Right forelimb (tissue), 1 donor: Measurements from ENCODE around the gene EFL1.

Source experiments
- DNase-seq: peaks from one replicate; pipeline ENCODE4 v3.0.0-alpha.2; 2018

The EFL1 gene

DNA sequence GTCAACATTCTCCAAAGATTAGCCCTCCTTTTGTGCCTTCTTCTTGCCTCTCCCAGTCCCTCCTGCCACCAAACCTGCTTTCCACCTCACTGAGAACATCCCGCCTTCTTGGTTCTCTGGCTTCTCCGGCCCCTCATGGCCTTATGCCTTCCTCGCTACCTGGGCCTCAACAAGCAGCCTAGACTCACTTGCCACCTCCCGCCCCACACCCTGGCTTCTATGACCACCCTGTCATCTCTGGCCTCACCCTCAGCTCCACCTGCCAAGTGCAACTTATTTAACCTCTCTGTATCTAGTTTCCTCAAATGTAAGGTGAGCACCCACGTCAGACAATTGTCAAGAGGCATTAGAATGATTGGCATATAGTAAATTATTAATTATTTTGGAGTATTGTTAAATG, 147.9 kb downstream of the EFL1 start:
- DNase-seq, result no peak

DNA sequence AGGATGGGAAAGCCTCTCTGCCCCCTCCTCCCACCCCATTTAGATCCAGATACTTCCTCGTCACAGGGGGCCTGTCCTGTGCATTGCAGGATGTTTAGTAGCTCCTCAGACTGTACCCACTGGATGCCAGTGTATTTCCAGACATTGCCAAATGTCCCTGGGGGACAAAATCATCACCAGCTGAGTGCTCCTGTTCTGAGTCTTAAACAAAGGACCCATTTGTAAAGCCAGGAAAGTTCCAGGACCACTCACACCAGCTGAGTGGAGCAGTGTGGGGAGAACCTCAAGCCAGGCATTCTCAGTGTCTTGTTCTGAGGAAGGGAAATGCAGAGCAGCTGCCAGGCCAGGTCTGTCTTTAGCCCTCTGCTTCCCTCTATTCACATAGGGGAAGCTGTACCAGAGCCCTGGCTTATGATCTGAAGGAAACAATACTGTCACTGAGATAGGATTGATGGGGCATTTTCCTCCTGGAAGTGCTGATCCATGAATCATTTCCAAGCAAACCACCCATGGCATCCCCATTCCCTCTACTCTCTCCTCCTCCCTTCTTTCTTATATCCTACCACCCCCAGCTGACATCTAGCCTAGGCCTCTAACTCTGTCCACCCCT, 149.3 kb downstream of the EFL1 start:
- no peak for DNase-seq

DNA sequence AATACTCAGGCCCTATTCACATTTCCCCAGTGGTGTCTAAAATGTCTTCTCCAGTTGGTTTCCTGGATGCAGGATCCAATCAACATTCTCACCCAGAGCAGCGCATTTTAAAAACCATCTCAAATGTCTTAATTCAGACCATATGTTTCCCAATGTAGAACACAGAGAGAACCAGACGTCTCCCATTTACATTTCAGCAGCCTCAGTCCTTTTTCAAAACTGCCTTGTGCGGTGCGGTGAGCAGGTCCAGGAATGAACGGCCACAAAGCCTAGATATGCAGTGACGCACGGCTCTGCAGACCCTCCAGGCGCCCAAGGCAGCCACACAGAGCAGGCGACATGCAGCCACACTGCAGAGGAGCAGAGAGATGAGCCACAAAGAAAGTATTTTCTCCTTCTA, 150.6 kb downstream of the EFL1 start:
- no peak for DNase-seq

DNA sequence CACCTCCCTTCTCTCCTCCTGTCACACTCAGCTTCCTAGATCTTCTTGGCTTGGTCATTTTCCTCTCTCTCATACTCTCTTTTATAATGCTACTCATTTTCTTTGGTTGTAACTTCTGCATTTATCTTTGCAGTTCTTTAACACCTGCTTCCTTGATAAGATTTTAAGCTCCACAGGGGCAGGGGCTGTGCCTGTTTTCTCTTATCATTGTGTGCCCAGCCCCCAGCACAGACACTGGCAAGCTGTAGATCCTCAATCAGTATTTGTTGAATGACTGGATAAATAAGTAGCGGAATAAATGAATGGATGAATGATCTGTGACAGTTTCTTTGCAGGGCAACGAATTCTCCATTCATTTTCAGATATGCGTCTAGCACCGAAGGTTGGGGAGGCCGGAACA, 152.4 kb downstream of the EFL1 start:
- DNase-seq, result no peak

DNA sequence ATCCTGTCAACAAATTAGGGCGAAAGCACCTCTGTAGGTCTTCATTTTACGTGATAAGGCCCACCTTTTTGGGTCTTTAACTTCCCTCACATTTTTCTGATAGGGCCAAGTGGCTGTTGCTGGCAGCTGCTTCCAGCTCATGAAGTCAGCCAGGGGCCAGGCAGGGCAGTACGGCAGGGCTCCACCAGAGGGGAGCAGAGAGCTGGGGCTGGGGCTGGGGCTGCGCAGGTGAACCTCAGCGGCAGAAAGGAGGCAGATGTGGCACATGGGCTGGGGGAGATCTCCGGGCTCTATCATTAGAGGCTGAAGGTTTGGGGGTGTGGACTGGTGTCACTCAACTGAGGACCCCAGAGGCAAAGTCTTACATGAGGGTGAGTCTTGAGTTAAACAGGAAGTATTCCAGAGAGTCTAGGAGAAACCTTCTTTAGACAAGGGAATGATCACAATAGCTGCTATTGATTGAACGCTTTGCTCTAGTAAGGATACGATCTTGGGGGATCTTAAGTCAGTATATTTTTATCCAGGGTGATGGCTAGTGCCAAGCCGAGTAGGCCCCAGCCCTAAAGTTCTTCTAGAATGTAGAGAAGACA, 153.9 kb downstream of the EFL1 start:
- no peak for DNase-seq

DNA sequence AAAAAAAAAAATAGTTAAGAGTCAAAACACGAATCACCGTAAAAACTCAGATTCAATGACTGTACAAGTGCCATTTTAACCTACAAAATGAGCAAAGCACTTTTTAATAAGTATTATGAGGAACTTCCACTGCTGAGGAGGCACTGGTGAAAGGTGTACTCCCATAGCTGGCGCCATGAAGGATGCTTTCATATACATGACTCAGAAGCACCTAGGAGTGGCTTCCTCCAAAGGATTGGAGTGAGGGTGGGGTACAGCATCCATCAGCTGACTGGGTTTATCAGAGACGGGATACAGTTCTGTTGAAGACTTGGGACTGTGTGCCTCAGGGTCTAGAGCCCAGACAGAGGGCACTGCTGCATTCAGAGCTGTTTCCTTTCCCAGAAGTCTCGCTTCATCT, 155.9 kb downstream of the EFL1 start:
- DNase-seq, result no peak

DNA sequence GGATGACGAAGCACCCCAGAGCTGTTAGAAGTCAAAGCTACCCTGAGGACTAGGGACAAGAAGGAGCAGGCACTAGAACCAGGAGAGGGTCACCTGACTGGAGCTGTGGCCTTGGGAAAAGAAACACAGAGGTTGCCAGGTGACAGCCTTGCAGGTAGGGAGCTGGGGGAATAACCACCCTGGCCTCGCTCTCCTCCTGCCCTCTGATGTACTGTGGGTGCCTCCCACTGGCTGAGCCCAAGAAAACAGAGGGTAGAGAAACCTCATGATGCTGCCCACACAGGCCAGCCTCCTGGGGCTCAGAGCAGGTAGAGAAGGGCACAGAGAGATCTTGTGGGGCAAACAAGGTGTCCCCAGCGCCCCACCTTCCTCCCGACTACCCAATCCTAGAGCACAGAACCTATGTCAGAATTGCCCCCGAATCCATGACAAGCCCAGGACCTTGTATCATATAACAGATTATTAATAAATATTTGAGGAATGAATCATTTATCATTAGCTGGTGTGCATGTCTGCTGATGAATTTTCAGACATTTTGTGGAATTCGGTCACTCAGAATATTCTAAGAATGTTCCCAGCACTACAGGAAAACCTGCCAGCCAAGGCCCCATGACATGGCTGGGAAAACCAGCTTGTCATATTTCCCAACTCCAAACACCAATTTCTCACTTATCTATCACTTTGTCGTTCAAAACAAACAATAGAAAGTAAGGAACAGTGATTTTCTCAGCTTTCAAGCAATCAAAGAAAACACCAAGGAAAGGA, 156.9 kb downstream of the EFL1 start:
- no peak for DNase-seq

DNA sequence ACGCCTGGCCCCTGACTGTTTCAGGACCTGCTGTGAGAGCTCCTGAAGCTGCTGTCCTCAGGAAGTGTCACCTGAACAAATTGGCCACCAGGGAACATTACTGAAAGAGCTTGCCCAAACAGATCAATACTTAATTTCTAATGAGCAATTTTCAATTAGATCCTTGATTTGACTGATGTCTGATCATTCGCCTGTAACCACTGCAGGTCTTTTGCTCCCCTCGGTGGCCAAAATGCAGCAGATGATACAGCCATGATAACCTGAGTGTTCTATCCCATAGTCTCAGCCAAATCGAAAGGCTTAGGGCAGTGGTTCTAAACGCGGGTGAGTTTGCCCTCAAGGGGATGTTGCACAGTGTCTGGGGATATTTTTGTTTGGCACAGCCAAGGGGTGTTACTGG, 159.1 kb downstream of the EFL1 start:
- DNase-seq, result no peak

DNA sequence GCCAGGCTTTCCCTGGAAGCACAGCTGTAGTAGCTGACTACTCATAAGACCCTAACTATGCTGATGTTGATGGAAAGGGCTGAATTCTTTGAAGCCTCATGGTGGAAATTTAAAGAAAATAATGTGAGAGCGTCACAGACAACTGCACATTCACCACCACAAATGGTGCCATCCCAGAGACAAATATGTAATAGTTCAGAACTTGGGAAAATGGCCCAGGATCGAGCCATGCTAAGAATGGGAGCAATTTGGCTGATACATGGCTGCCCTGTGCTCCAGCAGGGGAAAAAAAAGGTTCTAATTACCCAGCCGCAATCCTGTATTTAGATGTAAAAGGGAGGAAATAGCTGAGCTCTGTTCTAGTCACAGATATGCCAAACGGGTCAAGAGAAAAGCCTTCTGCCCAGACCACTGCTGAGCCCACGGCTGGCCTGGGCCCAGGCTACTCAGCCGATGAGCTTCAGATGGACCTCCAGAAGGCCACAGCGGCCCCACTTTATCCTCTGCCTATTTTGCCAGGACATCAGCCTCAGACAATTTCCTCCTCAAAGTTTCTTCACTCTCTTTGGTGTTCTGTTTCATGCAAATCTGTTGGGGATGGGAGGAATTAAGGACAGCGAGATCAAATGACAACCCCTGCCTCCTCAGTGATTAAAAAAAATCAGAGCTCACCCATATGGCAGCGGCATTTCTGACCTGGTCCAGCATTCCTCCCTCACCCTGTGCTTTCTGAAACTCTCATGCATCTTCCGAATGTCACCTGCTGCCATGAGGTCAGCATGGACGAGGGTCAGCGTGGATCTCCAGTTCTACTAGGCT, 162.2 kb downstream of the EFL1 start:
- no peak for DNase-seq

DNA sequence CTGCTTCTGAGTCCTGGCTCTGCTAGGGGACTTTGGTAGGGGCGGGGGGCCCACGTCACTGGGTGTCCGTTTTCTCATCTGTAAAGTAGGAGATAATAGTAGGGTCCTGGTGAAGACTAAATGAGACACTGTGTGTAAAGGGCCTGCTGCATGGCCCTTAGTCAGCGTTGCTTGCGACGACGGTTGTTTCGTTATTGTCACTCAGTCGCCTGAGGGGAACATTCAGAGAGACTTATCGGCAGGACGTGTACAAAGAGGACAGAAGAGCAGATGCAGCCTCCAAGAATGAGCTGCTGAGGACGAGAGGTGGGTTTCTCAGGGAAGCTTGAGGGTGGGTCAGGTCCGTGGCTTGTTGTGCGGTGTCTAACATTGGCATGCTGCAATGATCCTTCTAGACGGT, 163.9 kb downstream of the EFL1 start:
- DNase-seq, result no peak

DNA sequence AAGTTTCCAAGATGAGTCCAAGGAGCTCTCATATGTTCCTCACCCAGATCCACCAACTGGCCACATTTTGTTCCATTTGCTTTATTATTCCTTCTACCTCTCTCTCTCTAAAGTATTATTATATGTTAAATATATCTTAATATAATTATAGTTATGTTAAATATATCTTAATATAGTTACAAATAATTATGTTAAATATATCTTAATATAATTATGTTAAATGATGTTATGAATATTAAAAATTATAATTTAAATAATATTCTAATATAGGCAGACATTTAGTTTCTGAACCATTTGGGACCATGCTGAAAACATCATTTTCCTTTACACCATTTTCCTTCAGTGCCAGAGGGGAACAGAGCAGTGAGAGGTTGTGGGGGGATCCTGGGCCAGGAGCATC, 166.7 kb downstream of the EFL1 start:
- no peak for DNase-seq

DNA sequence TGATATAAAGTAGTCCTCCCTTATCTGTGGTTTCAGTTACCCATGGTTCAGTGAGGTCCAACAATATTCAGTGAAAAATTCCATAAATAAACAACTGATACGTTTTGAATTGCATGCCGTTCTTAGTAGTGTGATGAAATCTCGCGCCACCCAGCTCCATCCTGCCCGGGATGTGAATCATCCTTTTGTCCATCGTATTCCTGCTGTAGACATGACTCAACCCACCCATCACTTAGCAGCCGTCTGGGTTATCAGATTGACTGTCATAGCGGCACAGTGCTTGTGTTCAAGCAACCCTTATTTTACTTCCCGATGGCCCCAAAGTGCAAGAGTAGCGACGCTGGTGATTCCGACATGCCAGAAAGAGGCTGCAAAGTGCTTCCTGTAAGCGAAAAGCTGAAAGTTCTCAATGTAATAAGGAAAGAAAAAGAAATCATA, 168.7 kb downstream of the EFL1 start:
- no peak for DNase-seq

DNA sequence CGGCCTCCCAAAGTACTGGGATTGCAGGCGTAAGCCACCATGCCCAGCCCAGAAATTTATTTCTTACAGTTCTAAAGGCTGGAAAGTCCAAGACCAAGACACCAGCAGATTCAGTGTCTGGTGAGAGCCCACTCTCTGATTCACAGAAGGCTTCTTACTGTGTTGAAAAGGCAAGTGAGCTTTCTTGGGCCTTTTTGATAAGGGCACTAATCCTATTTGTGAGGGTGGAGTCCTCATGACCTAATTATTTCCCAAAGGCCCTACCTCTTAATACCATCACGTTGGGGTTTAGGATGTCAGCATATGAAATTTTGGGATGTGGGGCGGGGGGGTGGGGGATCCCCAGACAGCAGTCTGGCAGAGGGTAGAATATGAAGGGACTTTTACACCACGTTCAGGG, 169.2 kb downstream of the EFL1 start:
- no peak for DNase-seq

DNA sequence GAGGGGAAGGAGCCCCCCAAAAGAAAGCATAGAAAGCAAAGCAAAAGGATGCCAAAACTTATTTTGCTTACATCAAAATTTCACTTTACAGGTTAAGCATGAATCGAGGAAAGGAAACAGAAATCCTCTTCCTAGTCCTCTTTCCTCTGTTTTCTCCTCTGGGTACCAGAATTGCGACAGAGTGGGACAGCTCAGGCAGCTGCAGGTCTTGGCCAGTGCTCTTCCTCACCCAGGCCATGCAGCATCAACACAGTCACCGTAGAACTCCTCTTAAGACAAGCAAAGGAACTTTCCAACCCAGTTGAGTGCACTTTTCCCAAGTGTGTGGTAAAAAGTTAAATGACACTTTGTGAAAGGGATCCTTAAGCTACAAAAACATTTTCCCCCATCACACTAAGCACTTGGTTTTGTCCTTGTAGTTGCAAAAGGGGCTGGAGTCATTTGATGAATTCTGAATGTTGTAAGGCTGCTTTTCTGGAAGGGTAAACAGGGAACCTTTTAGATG, 170.8 kb downstream of the EFL1 start:
- DNase-seq, result no peak

DNA sequence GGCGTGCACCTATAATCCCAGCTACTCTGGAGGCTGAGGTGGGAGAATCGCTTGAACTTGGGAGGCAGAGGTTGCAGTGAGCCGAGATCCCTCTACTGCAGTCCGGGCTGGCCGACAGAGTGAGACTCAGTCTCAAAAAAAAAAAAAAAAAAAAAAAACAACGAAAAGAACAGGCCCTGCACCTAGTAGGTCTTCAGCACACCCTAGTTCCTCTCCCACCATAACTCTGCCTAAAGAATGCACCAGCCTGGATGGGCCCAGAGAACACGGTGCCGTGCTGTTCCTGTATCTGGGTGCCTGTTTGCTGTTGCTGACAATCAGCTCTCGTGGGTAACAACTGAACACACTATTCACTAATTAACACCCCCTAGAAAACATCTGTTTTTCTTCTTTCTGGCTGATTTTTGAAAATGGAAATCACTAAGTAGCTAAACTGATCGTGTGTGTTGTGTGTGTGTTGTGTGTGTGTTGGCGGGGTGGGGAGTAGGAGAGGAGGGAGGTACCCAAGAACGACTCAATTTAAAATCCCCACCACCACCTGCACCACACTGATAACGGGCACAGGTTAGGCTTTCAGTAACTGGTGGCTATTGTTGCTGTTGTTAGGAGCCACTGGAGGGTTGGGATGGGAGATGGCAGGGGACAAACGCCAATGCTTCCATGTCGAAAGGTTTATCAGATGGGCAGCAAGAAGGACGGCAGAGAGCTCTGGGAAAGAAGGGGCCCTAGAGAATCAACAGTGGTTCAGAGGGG, 176.1 kb downstream of the EFL1 start:
- no peak for DNase-seq

DNA sequence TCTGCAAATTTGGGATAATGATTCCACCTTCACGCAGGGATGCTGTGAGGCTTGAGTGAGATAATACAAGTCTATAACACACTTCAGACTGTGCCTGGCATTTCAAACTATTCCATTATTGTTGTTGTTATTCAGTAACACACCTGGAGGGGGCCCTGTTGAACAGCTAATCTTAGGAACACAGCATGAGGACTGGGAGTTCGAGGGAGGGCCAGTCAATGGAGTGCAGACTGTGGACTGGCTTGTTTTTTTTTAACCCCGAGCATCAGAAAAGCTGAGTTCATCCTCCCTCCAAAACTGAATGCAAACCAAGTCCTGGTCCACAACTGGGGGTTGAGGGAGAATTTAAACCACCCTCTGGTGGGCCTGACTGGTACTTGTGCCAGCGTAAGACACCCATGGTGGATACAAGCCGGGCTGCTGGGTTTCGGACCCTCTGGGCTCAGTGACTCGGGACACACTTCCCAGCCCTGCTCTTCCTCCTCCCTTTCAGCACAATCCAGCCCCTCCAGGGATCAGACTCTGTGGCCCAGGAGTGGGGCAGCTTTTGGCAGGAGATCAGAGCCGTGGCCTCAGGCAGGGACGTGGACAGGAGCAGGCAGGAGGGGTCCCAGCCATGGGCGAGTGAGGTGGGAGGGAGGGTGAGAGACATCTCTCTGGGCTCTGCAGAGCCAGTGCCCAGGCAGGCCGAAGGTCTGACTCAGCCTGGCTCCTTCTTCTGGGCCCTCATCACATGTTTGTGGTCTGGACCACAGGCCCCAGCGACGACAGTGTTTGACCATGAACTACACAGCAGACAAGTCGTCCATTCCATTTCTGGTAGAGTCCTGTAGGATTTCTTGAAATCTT, 180.4 kb downstream of the EFL1 start:
- DNase-seq, result peak; percentile 62

DNA sequence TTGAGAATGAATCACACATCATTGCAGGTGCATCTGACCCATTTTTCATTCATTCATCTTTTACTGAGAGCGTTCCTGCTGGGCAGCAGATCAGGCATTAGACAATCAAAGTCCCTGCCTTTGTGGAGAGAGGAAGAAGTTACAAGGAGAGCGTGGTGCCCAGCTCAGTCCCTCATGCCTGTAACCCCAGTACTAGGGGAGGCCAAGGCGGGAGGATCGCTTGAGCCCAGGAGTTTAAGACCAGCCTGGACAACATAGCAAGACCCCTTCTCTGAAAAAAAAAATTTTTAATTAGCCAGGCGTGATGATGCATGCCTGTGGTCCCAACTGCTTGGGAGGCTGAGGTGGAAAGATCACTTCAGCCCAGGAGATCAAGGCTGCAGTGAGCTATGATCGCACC, 181.8 kb downstream of the EFL1 start:
- no peak for DNase-seq
